GM21381 (cell line): ENCODE measurements around the gene THRB.

Experiments used
- ATAC-seq: cut with Tn5 transposase; IDR thresholded peaks from one replicate; pipeline ENCODE4 v1.9.1; 2021; ENCODE audit warnings: mild to moderate bottlenecking, moderate library complexity; ENCODE audit not compliant: unreplicated experiment

The THRB gene

DNA sequence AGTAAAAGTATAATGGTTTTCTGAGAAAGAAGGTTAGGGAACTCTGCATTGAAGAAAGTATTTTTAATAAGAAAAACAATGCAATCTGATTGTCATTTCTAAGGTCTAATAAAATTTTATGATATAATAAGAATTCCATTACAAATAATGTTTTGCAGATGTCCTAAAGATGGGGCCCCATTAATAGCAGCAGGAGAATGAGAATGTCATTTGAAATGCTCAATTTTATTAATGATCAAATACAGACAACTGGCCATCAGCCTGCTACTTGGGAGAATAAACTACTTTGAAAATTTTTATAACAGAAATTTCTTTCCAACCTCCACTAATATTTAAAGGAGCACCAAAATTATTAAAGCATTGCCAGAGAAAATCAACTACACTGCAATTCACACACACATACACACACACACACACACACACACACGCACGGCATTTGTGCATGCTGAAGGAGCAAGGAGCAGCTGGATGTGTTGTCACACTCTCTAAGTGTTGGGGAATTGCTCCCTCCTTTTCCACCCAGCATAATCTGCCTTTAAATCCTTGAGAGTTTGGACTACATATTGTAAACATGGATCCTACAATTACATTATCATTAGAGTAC, 109.5 kb downstream of the THRB start:
- no peak for ATAC-seq

DNA sequence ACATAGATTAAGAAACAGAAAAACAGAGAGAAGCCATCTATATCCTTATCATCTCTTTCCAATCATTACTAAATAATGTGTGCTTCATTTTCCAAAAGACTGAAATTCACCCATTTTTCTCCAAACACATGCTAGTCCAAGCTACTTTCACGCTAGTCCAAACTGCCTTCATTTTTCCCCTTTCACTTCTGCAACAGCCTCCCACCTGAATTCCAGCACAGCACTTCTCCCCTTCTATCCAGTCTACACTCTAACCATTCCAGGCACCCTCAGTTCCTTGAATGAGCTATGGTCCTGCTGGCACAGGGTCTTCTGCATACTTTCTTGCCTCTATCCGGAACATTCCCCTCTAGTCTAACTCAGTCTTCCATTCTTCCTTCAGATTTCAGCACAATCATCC, 112.0 kb downstream of the THRB start:
- ATAC-seq: no peak

DNA sequence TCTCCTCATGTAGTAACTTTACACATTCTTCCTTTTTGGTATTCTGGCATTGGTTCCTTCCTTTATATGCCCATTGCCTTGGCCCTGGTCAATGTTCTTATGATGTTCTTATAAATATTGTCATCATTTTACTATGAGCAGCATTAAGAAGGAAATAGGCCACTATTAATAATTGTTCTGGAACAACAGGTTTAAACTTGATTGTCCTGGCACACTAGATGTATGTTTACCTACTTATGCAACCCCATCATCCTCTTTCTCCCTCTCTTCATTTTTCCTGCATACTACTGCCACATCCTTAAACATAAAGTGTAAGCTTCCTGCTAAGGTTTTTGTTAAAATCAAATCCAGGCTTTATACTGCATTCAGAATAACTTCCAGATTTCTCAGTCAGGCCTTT, 114.7 kb downstream of the THRB start:
- no peak for ATAC-seq

DNA sequence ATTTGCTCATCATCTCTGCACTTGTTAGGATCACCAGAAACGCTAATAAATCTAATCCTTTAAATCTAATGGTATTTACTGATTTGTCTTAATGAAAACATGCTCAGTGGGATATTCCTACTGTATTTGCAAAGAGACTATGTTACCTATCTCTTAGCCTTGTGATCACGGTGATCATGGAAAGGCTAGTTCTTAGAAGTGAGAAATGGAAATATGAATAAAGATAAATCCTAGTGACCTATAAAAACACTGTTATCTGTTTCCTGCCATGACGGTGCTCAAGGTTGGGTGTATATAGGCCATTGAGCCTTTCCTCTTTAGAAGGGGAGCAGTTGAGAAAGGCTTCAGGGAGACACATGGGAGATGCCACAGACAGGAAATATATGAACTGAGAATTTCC, 116.3 kb downstream of the THRB start:
- ATAC-seq: no peak

DNA sequence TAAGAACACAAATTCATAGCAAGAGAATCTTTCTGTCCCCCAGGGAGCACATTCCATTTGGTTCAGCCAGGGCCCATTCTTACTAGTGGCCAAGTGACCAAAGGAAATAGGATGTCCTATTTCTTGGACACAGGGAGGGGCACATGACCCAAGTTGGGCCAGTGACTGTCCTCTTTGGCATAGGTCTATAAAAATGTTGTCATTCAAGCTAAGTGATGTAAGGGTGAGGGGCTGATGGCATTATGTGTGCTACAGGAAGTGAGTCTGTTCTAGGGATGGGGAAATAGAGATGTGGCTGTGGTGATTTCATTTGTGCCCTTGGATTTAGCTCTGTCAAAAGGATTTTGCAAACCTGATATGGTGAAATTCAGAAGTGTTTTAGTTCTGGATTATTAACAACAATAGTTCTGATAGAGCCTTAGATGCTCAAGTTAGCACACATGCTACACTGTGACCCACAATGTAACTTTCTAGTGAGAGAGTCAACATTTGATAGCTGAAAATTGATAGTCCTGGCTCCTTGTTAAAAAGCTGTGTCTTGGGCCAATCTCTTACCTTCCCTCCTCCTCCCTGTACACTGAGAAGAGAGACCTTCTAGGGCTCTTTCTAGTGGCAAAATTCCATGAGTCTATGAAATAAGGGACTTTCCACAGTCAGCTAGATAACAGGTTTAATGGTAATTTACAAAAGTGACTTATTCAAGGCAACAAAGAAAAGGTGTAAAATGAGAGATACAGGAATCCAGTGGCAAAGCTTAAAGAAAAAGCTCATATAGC, 117.2 kb downstream of the THRB start:
- ATAC-seq: no peak

DNA sequence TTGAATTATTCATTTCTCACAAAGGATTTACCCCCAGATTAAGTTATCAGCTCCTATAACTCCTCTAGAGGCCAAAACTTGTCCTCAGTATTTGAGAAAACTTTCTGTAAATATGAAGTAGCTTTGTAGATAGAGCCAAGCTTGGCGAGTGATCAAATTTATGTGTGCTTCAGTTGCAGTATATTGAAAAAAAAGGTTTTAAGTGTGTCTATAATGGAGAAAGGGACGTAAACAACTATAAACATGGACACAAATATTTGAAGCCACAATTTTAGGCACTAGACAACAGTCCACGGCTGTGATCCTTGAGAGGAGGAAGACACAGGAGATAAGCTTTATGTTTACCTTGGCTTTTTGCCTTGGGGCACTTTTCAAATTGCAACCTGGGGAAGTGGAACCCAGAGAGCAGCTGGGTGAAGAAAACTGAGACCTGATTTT, 118.7 kb downstream of the THRB start:
- no peak for ATAC-seq

DNA sequence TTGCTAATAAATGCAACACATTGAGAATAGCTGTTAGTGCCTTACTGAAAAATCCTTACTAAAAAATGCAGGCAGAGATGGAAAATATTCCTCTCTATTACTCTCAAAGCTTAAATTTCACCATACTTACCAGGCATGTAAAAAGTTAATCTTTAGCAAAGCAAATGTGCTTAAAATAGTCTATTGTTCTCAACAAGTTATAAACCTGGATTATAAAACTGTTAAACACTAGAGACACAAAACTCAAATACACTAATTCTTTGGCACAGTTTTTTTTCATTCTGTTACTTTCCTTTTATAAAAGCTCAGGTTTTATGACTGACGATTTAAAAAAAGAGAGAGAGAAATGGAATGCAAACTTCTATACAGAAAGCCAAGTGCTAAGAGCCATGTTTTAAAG, 119.8 kb downstream of the THRB start:
- ATAC-seq: no peak

DNA sequence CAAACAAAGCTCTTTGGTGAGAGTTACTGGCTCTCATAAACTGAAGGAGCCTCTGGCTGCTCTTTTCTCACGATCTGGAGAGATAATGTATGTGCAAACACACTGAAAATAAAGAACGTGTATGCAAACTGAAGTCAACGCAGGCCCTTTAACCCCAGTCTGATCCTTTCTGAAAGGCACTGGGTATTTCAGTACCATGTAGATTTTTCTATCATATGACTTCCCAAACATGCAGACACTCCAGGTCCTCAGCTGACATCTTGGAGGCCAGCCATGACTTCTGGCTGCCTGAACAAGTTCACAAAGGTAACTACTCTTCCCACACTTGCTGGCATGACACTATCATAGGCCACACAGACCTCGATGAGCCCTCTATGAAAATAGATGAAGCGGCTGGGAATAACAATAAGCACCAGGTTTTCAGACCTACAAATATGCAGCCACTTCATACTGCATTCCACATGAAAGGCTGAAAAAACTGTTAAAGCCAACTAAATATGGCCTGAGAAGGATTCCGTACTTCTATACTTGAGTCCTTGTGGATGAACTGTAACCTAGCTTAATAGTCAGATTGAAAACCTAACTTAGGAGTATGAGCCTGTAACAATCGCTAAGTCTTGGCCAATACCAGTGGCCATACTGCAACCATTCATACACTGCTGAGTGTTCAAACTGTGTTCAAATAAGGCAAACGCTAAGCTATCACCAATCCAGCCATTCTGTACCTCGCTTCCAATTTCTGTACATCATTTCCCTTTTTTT, 121.3 kb downstream of the THRB start:
- no peak for ATAC-seq

DNA sequence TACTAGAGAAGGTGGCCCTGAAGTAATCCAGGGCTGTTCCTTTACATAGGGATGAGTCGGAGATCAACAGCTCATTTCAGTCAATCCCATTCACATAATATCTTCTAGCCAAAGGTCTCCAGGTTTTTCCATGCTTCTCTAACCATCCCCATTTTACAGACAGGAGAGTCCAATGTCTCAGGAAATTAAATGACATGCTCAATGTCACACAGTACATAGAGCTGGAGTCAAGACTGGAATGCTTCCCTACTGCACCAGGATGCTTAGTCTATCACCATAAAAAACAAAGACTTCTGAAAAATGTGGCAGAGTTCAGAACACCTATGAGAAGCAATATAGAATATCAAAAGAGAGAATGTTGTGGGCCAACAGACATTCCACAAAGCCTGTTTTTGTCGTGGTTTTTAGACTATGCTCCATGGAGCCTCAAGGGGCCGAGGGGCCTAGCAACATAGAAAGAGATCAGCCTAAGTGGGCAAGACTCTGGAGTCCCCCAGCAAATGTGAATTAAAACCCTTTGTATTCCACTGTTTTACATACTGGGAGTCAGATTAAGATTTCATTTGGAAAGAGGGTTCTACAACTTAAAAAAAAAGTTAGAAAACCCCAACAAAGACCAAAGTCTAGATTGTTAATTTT, 122.0 kb downstream of the THRB start:
- ATAC-seq: no peak

DNA sequence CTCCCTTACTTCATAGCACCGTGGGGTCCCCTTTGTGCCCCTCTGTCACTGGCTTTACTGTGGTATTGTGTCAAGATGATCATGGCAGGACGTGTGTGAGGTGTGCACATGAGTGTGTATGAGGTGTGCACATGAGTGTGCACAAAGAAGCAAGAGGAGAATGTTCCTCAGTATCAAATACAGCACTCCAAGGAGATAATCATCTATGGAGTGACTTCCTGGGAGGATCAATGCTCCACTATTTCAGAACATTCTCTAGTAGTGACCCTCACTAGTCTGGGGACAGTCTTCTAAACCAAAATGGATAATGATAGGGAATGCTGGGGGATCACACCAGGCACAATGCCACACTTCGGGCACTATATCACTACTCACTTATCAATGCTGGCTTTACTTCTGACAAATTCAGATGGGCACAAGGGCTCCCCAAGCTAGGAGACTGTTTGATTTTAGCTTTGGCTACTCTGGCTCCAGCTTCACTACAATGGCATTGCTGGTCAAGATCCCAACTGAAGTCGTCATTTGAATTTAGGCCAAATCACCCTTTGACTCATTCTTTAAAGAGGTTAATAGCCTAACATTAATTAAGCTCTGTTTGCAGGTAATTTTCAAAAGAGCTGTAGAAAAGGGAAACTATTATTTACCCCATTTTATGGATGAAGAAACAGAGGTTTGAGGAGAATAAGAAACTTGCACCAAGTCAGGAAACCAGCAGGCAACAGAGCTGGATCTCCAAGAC, 124.1 kb downstream of the THRB start:
- no peak for ATAC-seq

DNA sequence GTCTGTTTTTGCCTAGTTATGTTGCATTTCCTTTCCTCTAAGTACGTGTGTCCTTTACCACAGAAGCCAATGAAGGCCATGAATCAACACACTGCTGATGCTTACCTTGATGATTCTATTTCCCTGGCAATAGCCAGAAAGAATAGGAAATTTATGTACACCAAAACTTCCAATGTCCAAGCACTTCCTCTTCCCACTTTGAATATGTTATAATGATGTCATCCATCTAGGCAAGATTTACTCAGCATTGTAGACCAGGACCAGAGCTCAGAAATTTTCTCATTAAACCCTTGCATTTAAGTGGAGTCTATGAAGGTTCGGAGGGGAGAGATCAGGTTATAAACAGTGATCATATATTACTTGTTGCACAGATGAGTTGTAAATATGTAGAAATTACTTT, 126.0 kb downstream of the THRB start:
- ATAC-seq: no peak

DNA sequence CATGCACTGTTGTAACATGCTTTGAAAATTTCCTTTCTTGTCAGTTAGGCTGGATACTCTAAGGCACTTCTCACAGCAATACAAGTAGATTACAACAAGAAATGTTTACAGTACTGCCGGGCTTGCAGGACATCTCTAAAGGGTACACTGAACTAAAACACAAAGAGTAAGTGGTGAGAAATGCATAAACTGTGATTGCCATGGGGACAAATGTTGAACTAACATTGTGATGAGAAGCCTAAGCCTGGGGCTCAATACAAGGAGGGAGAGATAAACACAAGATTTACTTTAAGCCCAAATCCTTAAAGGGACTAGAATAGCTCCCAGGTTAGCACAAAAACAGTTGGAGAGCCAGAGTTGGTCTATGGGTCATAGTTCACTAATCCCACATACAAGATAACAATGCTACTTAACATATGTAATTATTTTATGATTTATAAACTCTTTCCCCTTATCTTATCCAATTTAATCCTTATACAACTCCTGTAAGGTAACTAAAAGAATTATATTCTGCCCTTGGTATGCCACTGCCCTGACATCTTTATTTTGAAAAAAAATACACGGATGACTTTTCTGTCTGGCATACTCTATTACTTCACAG, 126.9 kb downstream of the THRB start:
- no peak for ATAC-seq

DNA sequence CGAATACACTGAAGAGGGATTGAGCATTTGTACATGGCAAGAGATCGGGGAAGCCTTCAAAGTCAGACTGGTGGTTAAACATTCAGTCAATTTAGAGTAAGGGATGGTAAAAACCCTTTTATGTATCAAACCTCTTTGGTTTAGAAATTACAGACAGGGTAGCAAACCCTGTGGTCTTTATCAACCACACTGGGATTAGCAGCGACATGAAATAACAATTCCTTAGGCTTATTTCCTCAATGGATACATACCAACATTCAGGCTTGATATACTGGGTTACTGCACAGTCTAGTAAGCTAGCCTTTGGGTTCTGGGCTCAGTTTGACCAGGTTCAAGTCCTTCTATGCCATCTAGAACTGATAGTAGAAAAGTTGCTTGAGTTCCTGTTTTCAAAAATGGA, 127.4 kb downstream of the THRB start:
- no peak for ATAC-seq

DNA sequence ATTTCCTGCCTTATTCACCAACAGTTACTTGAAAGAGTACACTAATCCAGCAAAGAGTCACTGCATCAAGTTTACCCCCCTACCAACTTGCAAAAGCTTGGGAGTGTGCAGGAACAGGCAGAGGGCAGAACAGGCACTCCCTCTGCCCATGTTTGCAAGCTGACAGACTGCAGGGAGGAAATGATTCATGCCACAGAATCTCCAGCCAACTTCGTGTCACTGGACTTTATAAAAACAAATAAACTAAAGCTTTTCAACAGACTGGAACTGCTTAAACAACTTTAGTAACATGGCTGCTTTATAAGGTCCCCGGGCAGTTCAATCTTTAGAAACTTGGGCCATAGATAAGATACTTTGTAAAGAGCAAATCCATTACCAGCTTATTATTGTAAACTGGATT, 129.5 kb downstream of the THRB start:
- no peak for ATAC-seq

DNA sequence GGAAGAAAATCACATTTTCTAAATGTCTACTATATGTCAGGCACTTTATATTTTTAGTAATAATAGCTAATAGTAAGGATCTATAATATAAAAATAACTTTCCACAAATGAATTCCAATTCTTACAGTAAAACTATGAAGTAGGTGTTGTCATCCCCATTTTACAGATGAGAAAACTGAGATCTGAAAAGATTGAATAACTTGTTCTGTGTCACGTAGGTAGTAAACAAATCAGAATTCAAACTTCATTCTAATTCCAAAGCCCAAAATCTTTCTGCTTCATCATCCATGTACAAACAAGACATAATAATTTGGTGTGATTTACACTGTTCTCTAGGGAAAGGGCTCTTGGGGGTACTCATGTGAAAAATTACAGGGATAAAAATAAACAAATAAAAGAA, 130.3 kb downstream of the THRB start:
- ATAC-seq: no peak

DNA sequence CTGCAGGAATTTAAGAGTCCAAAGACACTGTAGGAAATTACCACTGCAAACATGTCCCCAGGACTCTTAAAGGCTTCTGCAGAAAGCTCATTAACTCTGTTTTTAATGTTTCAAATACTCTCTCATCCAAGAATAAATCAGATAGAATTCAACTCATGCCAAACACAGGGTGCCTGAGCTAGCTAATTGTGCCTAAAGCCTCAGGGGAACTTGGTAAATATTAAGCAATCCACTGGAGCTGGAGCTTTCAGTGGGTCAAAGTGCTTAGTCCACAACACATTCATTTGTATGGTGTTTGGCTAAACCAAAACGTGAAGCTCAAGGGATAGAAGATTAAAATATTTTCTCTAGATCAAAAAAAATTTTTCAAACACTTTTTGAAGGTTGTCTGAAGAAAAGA, 131.4 kb downstream of the THRB start:
- ATAC-seq: no peak

DNA sequence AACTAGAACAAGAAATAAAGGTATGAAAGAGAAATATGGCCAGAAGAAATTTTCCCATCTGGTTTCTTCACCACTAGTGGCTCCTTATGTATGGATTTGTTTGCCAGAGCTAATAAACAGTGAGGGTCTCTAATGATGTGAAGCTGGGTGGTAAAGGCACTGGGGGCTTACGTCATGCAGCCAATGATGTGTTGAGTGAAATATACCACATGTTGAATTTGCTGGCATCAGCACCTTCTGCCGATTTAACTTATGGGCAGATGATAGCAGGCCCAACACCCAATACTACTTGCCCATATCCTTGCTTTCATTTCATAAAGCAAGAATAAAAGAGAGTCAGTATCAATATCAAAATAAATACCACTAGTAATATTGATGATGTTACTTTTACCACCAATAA, 133.0 kb downstream of the THRB start:
- no peak for ATAC-seq

DNA sequence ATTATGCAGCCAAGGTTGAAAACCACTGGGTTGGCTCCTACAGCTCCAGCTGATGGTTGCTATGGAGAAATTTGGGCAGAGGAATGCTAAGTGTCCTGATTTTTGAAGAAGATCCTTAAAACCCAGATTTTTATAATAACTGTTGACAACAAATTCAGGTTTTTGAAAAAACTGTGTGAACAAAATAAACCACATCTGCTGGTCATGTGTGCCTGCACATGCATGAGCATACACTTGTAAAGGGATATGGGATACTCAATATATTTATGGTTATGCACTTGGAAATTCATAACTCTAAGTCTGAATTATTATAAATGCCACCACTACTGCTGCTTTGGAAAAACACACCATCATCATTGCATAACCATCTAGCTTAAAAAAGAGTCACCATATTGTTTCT, 133.7 kb downstream of the THRB start:
- ATAC-seq: no peak

DNA sequence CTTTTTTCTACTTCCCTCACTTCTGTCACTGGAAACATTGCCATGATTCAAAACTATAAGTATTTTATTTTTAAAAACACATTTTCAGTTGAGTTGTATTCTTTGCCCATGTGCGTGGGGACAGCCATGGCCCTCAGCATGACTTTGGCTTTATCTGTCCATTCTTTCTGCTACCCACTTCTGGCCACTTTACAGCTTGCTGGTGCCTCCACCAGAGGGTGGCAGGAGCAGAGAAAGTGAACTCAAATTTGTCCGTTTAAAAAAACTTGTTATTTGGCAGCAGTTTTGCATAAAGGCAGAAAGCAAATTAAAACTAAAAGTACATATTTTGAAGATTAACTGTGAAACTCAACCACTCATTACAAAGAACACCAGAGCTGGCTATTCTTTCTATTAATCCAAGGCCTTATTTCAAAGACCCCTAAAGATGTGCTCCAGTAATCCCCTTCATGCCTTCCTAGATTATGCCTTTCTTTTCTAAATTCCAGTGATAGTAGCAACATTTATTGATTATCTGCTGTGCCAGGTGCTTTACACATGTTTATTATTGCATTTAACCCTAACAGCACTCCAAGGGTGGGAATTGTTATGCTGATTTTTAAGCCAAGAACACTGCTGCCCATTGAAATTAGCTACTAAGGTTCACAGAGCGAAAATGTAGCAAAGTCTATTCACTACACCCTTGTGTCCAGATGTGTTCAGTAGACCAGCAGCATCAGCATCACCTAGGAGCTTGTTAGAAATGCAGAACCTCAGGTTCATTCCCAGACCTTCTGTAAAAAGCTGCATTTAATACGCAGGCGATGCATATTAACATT, 134.8 kb downstream of the THRB start:
- ATAC-seq: no peak

DNA sequence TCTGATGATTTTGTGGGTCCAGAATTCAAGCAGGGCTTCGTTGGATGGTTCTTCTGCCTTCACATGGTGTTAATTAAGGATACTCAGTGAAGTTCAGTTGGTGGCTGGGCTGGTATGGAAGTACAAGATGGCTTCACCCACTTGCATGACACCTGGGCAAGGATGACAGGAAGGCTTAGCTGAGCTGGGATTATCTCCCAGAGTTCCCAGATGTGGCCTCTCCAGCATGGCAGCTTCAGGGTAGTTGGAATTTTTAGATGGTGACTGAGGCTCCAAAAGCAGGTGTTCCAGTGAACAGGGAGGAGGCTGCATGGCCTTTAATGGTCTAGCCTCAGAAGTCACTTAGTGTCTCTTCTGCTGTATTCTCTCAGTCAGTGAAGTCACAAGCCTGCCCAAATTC, 135.5 kb downstream of the THRB start:
- no peak for ATAC-seq
